Naive thymus-derived CD4-positive, alpha-beta T cell (primary cell): ENCODE measurements around the gene DGKE. TPM values are rescaled to one million over a fixed set of nuclear protein-coding genes. Genes with fewer than 3 reads are reported as not detected.

ENCODE experiments used
- ATAC-seq: fragments of 150-1000 bp; cut with Tn5 transposase; 2 replicates; pipeline ENCODE4 v1.10.0; 2021; ENCODE audit warnings: mild to moderate bottlenecking, moderate library complexity
- CTCF ChIA-PET: fragments of 350-600 bp; sonication (Branson Sonifier 250); formaldehyde crosslinking; loops from one replicate; lab custom pipeline; 2021; ENCODE audit warnings: antibody characterized with exemption; lab: Charles Lee
- POLR2A ChIA-PET: fragments of 350-600 bp; sonication (Branson Sonifier 250); formaldehyde crosslinking; loops from one replicate; lab custom pipeline; 2021; ENCODE audit warnings: antibody characterized with exemption, inconsistent platforms; lab: Charles Lee
- DNase-seq, 9 donors: peaks; one replicate each; pipeline versions ENCODE4 v3.0.0 to v3.0.0-alpha.2; 2020 to 2022; ENCODE audit warnings: mixed read lengths in 1 of 9
- H3K27ac ChIP-seq: one replicate; pipeline ENCODE4 v1.7.0; 2013; ENCODE audit warnings: mild to moderate bottlenecking, low read depth, low read length, moderate library complexity
- H3K27me3 ChIP-seq, 2 donors: one replicate each; pipeline ENCODE4 v1.7.0; 2013; ENCODE audit warnings: low read length in 2 of 2, mild to moderate bottlenecking in 2 of 2, moderate library complexity in 2 of 2; ENCODE audit not compliant: control insufficient read depth in 2 of 2, insufficient read depth in 2 of 2
- H3K36me3 ChIP-seq, 3 experiments: 1 replicate in 2 of 3; 2 replicates in 1 of 3; pipeline ENCODE4 v1.7.0; 2013; ENCODE audit warnings: low read length in 3 of 3, mild to moderate bottlenecking in 3 of 3, moderate library complexity in 1 of 3; ENCODE audit not compliant: insufficient read depth in 3 of 3, control insufficient read depth in 2 of 3
- H3K4me1 ChIP-seq, 2 donors: one replicate each; pipeline ENCODE4 v1.7.0; 2013; ENCODE audit warnings: low read length in 2 of 2, mild to moderate bottlenecking in 2 of 2, moderate library complexity in 1 of 2; ENCODE audit not compliant: control insufficient read depth in 2 of 2, insufficient read depth in 2 of 2
- H3K4me3 ChIP-seq: 2 replicates; pipeline ENCODE4 v1.7.0; 2013; ENCODE audit warnings: mild to moderate bottlenecking, low read length
- H3K9me3 ChIP-seq, 3 experiments: 1 replicate in 2 of 3; 2 replicates in 1 of 3; pipeline ENCODE4 v1.7.0; 2013; ENCODE audit warnings: low read length in 3 of 3; ENCODE audit not compliant: control insufficient read depth in 2 of 3
- H3K27ac Mint-ChIP-seq, 9 donors: one replicate each; pipeline ENCODE4 v1.8.0; 2020 to 2022; ENCODE audit warnings: mixed read lengths in 9 of 9, mild to moderate bottlenecking in 8 of 9, moderate library complexity in 5 of 9, inconsistent platforms in 2 of 9
- H3K27me3 Mint-ChIP-seq, 5 donors: one replicate each; pipeline ENCODE4 v1.8.0; 2021 to 2022; ENCODE audit warnings: mixed read lengths in 5 of 5, mild to moderate bottlenecking in 1 of 5
- H3K36me3 Mint-ChIP-seq, 5 donors: one replicate each; pipeline ENCODE4 v1.8.0; 2020 to 2022; ENCODE audit warnings: mixed read lengths in 5 of 5, mild to moderate bottlenecking in 3 of 5, inconsistent platforms in 1 of 5
- H3K4me1 Mint-ChIP-seq, 7 donors: one replicate each; pipeline ENCODE4 v1.8.0; 2020 to 2022; ENCODE audit warnings: mixed read lengths in 7 of 7, mild to moderate bottlenecking in 3 of 7, inconsistent platforms in 1 of 7
- H3K4me3 Mint-ChIP-seq, 10 donors: one replicate each; pipeline ENCODE4 v1.8.0; 2020 to 2022; ENCODE audit warnings: mild to moderate bottlenecking in 10 of 10, mixed read lengths in 10 of 10, moderate library complexity in 6 of 10, inconsistent platforms in 2 of 10
- H3K9me3 Mint-ChIP-seq, 11 donors: one replicate each; pipeline ENCODE4 v1.8.0; 2020 to 2022; ENCODE audit warnings: mixed read lengths in 11 of 11, mild to moderate bottlenecking in 4 of 11, inconsistent platforms in 1 of 11, moderate library complexity in 1 of 11
- intact Hi-C, 2 donors: fragments of 100-400 bp; cut with micrococcal nuclease; formaldehyde crosslinking; loops; one replicate each; pipeline ENCODE4 v1.15.1; 2023
- polyA plus RNA-seq, 2 donors: library from polyadenylated mRNA; unstranded; fragments of 300-500 nt; fragmentation: Illumina TruSeq; gene quantifications; one replicate each; pipeline ENCODE4 v1.2.3, GENCODE V29; 2021
- total RNA-seq, 6 experiments: library from RNA in 5 of 6; stranded (reverse) in 5 of 6; gene quantifications; 1 replicate in 5 of 6; 2 replicates in 1 of 6; pipeline ENCODE4 v1.2.3 and lab custom pipeline; 2021 to 2026

DGKE gene
- total and polyA plus RNA-seq, 7 experiments from 2014 or later = 5.0 to 39.2 (median 24.0) TPM

DNA sequence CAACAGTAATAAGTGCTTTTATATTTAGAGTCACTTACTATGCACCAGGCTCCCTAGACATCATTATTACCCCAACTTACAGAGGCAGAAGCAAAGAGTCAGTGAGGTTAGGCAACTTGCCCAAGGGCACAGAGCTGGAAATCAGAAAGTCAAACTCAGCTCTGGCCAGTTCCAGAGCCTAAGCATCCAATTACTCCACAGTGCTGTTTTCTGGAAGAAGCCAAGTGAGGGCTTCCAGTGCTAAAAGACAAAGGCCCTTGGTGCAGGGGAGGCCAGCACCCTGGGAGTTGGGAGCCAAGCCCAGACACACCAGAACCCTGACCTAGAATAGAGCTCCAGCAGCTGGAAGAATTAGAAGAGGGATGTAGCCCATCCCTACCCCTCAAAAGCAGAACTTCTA lies 40.4 kb upstream of the DGKE start:
- Histone ChIP-seq H3K27me3 (no peaks in the 10 kb centered on the region), H3K4me3 (no peak overlapping the region), H3K4me1 (no peaks in the 10 kb centered on the region), H3K36me3 (peaks cover 0 to 4% (median 0%) of the 10 kb centered on the region in 3 experiments), H3K9me3 (no peaks in the 10 kb centered on the region), H3K27ac (no peak overlapping the region)
- POLR2A ChIA-PET = no interaction called here
- peaks cover 0 to 7% (median 0%) of the 10 kb centered on the region in 7 donors for H3K4me1 Mint-ChIP-seq
- no peak for ATAC-seq
- CTCF ChIA-PET = no interaction called here
- H3K27me3 Mint-ChIP-seq = no peaks in the 10 kb centered on the region
- intact Hi-C loops = no loop called here
- DNase-seq = no peak
- peaks cover 0 to 12% (median 0%) of the 10 kb centered on the region in 11 donors for H3K9me3 Mint-ChIP-seq
- no peak overlapping the region for H3K4me3 Mint-ChIP-seq
- peaks cover 0 to 23% (median 11%) of the 10 kb centered on the region in 5 donors for H3K36me3 Mint-ChIP-seq
- peak overlapping the region in 2 of 9 donors; percentile 38 to 76 for H3K27ac Mint-ChIP-seq

- H3K27ac Mint-ChIP-seq = peak overlapping the region in 2 of 9 donors; percentile 38 to 76
- CTCF ChIA-PET = no interaction called here
These were observed 40.0 kb upstream of the DGKE start for GRCh38 chr17:56793957-56794356.

GRCh38 chr17:56795221-56795865 lies 38.6 kb upstream of the DGKE start:
- peaks cover 0 to 9% (median 0%) of the 10 kb centered on the region in 11 donors for H3K9me3 Mint-ChIP-seq
- no peak overlapping the region for H3K27ac Mint-ChIP-seq
- H3K4me3 Mint-ChIP-seq = no peak overlapping the region
- intact Hi-C loops = no loop called here
- no peaks in the 10 kb centered on the region for H3K27me3 Mint-ChIP-seq
- no peak overlapping the region for H3K27ac ChIP-seq
- ChIA-PET POLR2A (no interaction called here), CTCF (no interaction called here)
- ATAC-seq = no peak
- no peak for DNase-seq
- H3K36me3 ChIP-seq = peaks cover 0 to 4% (median 0%) of the 10 kb centered on the region in 3 experiments
- H3K9me3 ChIP-seq = no peaks in the 10 kb centered on the region
- peaks cover 0 to 7% (median 0%) of the 10 kb centered on the region in 7 donors for H3K4me1 Mint-ChIP-seq
- no peaks in the 10 kb centered on the region for H3K4me1 ChIP-seq
- H3K36me3 Mint-ChIP-seq = peaks cover 0 to 27% (median 12%) of the 10 kb centered on the region in 5 donors
- H3K4me3 ChIP-seq = no peak overlapping the region
- no peaks in the 10 kb centered on the region for H3K27me3 ChIP-seq

More at GRCh38 chr17:56793957-56794356, 40.0 kb upstream of the DGKE start:
- no peak overlapping the region for H3K27ac ChIP-seq
- Mint-ChIP-seq H3K27me3 (no peaks in the 10 kb centered on the region), H3K4me1 (peaks cover 0 to 7% (median 0%) of the 10 kb centered on the region in 7 donors), H3K4me3 (no peak overlapping the region), H3K9me3 (peaks cover 0 to 12% (median 0%) of the 10 kb centered on the region in 11 donors), H3K36me3 (peaks cover 0 to 24% (median 11%) of the 10 kb centered on the region in 5 donors)
- POLR2A ChIA-PET = no interaction called here
- H3K4me3 ChIP-seq = no peak overlapping the region
- H3K27me3 ChIP-seq = no peaks in the 10 kb centered on the region
- H3K4me1 ChIP-seq = no peaks in the 10 kb centered on the region
- intact Hi-C loops = no loop called here
- no peaks in the 10 kb centered on the region for H3K9me3 ChIP-seq
- ATAC-seq (peak; percentile 75), DNase-seq (no peak)
- peaks cover 0 to 4% (median 0%) of the 10 kb centered on the region in 3 experiments for H3K36me3 ChIP-seq

GRCh38 chr17:56796536-56796935 lies 37.4 kb upstream of the DGKE start:
- H3K4me3 Mint-ChIP-seq = no peak overlapping the region
- peaks cover 0 to 29% (median 15%) of the 10 kb centered on the region in 5 donors for H3K36me3 Mint-ChIP-seq

DNA sequence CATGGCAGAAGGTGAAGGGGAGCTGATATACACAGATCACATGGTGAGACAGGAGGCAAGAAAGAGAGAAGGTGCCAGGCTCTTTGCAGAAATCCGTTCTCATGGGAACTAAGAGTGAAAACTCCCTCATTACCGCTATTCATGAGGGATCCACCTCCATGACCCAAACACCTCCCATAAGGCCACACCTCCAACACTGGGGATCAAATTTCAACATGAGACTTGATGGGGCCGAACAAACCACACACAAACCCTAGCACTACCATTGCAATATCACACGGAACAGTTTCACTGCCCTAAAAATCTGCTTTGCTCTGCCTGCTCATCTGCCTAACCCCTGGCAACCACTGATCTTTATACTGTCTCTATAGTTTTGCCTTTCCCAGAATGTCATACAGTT lies 35.0 kb upstream of the DGKE start:
- H3K27me3 ChIP-seq = no peaks in the 10 kb centered on the region
- ChIA-PET POLR2A (no interaction called here), CTCF (interaction anchor here (0.7 kb wide), 1 partner anchor 544 kb away, joined by 3 read pairs; no protein-coding TSS in a partner anchor)
- ATAC-seq (no peak), DNase-seq (no peak)
- Mint-ChIP-seq H3K4me1 (peaks cover 0 to 4% (median 0%) of the 10 kb centered on the region in 7 donors), H3K36me3 (peaks cover 0 to 24% (median 9%) of the 10 kb centered on the region in 5 donors), H3K27ac (no peak overlapping the region), H3K9me3 (peaks cover 0 to 2% (median 0%) of the 10 kb centered on the region in 11 donors), H3K4me3 (no peak overlapping the region), H3K27me3 (no peaks in the 10 kb centered on the region)
- intact Hi-C loops = no loop called here
- no peaks in the 10 kb centered on the region for H3K4me1 ChIP-seq
- no peaks in the 10 kb centered on the region for H3K9me3 ChIP-seq
- peaks cover 0 to 4% (median 0%) of the 10 kb centered on the region in 3 experiments for H3K36me3 ChIP-seq
- H3K27ac ChIP-seq = no peak overlapping the region
- H3K4me3 ChIP-seq = no peak overlapping the region

More at GRCh38 chr17:56796536-56796935, 37.4 kb upstream of the DGKE start:
- Histone ChIP-seq H3K27ac (no peak overlapping the region), H3K9me3 (no peaks in the 10 kb centered on the region), H3K27me3 (no peaks in the 10 kb centered on the region), H3K4me1 (no peaks in the 10 kb centered on the region), H3K36me3 (peaks cover 0 to 4% (median 0%) of the 10 kb centered on the region in 3 experiments), H3K4me3 (no peak overlapping the region)
- Mint-ChIP-seq H3K27ac (no peak overlapping the region), H3K9me3 (peaks cover 0 to 8% (median 0%) of the 10 kb centered on the region in 11 donors), H3K27me3 (no peaks in the 10 kb centered on the region), H3K4me1 (peaks cover 0 to 7% (median 0%) of the 10 kb centered on the region in 7 donors)
- ATAC-seq (no peak), DNase-seq (no peak)
- intact Hi-C loops = no loop called here
- ChIA-PET POLR2A (no interaction called here), CTCF (no interaction called here)

GRCh38 chr17:56801459-56802178 lies 32.3 kb upstream of the DGKE start:
- Histone ChIP-seq H3K4me1 (no peaks in the 10 kb centered on the region), H3K27ac (no peak overlapping the region), H3K9me3 (no peaks in the 10 kb centered on the region), H3K27me3 (no peaks in the 10 kb centered on the region), H3K36me3 (no peaks in the 10 kb centered on the region), H3K4me3 (no peak overlapping the region)
- Mint-ChIP-seq H3K36me3 (peaks cover 0 to 19% (median 19%) of the 10 kb centered on the region in 5 donors), H3K27ac (no peak overlapping the region), H3K4me3 (no peak overlapping the region), H3K9me3 (peaks cover 0 to 2% (median 0%) of the 10 kb centered on the region in 11 donors), H3K4me1 (no peaks in the 10 kb centered on the region), H3K27me3 (no peaks in the 10 kb centered on the region)
- DNase-seq (no peak), ATAC-seq (no peak)
- ChIA-PET CTCF (no interaction called here), POLR2A (no interaction called here)
- intact Hi-C loops = no loop called here
